ENCODE data around the gene TLCD1. TPM values are rescaled to one million over a fixed set of nuclear protein-coding genes. Genes with fewer than 3 reads are reported as not detected.
A peak's percentile ranks its signal among the peaks of the same experiment; 100 is the strongest.

The TLCD1 gene
- polyA plus RNA-seq, 2 of the 4 experiments (the other 2 are of a cell fraction): 36.7 to 83.3 TPM

DNA sequence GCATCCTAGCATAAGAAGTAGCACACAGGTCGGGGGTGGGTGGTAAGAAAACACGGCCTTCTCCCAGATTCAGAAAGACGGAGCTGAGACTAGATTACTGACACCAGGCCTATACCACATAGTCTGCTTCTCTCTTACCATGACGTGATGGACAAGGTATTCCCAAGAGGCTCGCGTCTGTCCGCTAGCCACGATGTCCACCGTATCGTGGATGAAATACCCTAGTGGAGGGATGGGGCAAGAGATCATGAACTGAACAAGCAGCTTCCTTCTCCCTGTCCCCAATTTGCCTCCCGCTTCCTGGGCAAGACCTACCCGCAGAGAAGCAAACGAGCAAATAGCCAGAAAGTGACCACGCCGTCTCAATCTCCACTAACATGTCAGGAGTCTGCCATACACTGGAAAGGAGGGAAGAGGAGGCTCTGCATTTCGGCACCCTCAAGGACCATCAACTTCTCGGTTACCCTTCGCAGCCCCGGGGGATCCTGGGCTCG, 820 bp downstream of the TLCD1 start:
- ChIA-PET CTCF (interaction anchor here (1.0 to 17.5 kb wide), 11 partner anchors 10 to 390 kb away, joined by 3 to 977 read pairs (median 31); partner anchors contain the start of genes DHRS13, FLOT2, PHF12 and PROCA1), POLR2A (interaction anchor here (0.6 to 5.3 kb wide), 9 partner anchors 10 to 567 kb away, joined by 3 to 369 read pairs (median 5); partner anchors contain the start of genes BLTP2, PHF12, PROCA1 and TRAF4)
- Histone ChIP-seq H3K4me3 (peak overlapping the region; percentile 63), H3K27ac (peak overlapping the region; percentile 94 to 98), H3K4me2 (peak overlapping the region; percentile 92), H3K4me1 (peaks cover 47% of the 10 kb centered on the region), H3K9me3 (no peaks in the 10 kb centered on the region)
- 4% methylated on average over 18 of the region's 20 CpGs for WGBS (ENCODE audit: missing lambda C conversion rate)
- ATAC-seq (peak; percentile 16 to 18), DNase-seq (ENCODE audit: low read depth in 1 of 2, low spot score in 1 of 2) (peak; percentile 74 to 88), FAIRE-seq (no peak)
- TF ChIP-seq, protein P1, sequence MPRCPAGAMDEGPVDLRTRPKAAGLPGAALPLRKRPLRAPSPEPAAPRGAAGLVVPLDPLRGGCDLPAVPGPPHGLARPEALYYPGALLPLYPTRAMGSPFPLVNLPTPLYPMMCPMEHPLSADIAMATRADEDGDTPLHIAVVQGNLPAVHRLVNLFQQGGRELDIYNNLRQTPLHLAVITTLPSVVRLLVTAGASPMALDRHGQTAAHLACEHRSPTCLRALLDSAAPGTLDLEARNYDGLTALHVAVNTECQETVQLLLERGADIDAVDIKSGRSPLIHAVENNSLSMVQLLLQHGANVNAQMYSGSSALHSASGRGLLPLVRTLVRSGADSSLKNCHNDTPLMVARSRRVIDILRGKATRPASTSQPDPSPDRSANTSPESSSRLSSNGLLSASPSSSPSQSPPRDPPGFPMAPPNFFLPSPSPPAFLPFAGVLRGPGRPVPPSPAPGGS (IDR thresholded peaks at IDR 0.05): peak; percentile 50; the same call in 2 of the 3 replicates
- TF ChIP-seq ZC3H11A (IDR thresholded peaks at IDR 0.05) (no peak), PHF8 (IDR thresholded peaks at IDR 0.05; ENCODE audit: borderline replicate concordance, low read depth) (no peak), RARB (CRISPR knock-in tag; IDR thresholded peaks at IDR 0.05) (peak; percentile 89), JUN (IDR thresholded peaks at IDR 0.05) (peak; percentile 27 to 84; a peak in 4 of 5 replicates), HOXA7 (CRISPR knock-in tag; IDR thresholded peaks at IDR 0.05) (peak; percentile 55; the same call in 1 of the 2 replicates), ZFP36 (IDR thresholded peaks at IDR 0.05; ENCODE audit: borderline replicate concordance, partially characterized antibody) (no peak), FOSB (CRISPR knock-in tag; IDR thresholded peaks at IDR 0.05) (peak; percentile 84; the same call in 1 of the 2 replicates), POLR2A (IDR thresholded peaks at IDR 0.05; ENCODE audit: low read length) (peak; percentile 56), TFCP2L1 (CRISPR knock-in tag; IDR thresholded peaks at IDR 0.05) (peak; percentile 85), CHD4 (IDR thresholded peaks at IDR 0.05; ENCODE audit: borderline replicate concordance) (no peak), POLR2AphosphoS2 (conservative IDR thresholded peaks at IDR 0.05; ENCODE audit: low read length) (peak; percentile 86), FOSL2 (IDR thresholded peaks at IDR 0.05) (no peak), FOSL2 (CRISPR knock-in tag; IDR thresholded peaks at IDR 0.05) (peak; percentile 37; the same call in 1 of the 2 replicates)
- TF ChIP-seq, protein P2, sequence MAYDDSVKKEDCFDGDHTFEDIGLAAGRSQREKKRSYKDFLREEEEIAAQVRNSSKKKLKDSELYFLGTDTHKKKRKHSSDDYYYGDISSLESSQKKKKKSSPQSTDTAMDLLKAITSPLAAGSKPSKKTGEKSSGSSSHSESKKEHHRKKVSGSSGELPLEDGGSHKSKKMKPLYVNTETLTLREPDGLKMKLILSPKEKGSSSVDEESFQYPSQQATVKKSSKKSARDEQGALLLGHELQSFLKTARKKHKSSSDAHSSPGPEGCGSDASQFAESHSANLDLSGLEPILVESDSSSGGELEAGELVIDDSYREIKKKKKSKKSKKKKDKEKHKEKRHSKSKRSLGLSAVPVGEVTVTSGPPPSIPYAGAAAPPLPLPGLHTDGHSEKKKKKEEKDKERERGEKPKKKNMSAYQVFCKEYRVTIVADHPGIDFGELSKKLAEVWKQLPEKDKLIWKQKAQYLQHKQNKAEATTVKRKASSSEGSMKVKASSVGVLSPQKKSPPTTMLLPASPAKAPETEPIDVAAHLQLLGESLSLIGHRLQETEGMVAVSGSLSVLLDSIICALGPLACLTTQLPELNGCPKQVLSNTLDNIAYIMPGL (CRISPR knock-in tag; IDR thresholded peaks at IDR 0.05; ENCODE audit: borderline replicate concordance): no peak
- TF ChIP-seq, protein P3, sequence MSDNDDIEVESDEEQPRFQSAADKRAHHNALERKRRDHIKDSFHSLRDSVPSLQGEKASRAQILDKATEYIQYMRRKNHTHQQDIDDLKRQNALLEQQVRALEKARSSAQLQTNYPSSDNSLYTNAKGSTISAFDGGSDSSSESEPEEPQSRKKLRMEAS (IDR thresholded peaks at IDR 0.05): no peak
- TF ChIP-seq, protein P4, sequence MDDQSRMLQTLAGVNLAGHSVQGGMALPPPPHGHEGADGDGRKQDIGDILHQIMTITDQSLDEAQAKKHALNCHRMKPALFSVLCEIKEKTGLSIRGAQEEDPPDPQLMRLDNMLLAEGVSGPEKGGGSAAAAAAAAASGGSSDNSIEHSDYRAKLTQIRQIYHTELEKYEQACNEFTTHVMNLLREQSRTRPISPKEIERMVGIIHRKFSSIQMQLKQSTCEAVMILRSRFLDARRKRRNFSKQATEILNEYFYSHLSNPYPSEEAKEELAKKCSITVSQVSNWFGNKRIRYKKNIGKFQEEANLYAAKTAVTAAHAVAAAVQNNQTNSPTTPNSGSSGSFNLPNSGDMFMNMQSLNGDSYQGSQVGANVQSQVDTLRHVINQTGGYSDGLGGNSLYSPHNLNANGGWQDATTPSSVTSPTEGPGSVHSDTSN (IDR thresholded peaks at IDR 0.05): peak; percentile 65

DNA sequence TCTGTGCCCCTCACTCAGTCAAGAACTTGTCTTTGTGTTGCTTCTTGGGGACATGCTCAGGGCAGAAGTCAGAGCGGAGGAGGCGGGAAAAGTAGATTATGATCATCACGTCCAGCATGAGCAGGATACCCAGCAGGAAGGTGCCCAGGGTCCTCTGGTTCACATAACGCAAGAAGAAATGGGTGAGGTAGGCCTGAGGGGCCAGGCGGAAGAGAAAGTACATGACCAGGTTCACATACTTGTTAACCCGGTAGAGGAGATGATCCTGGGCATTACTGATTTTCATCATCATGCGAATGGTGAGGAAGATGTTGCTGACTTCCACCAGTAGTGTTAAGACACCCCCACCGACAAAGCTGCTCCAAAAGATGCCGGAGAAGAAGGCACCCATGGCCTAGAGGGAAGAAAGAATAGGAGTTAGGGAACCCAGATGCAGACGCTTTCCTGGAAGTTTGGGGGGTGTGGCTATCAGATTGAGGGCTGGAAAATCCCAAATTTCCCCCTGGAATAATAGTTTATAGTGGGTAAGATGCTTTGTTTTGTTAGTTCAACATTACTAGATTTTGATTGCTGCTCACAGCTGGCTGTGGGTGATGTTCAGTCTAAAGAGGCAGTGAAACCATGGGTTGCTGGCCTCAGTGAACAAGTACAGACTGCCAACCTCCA, 1.4 kb downstream of the TLCD1 start:
- ATAC-seq: no peak
- Histone ChIP-seq H3K4me1 (peaks cover 47% of the 10 kb centered on the region), H3K27ac (peak overlapping the region; percentile 94 to 98), H3K4me3 (peak overlapping the region; percentile 63), H3K4me2 (peak overlapping the region; percentile 92), H3K9me3 (no peaks in the 10 kb centered on the region)
- POLR2A ChIA-PET: interaction anchor here (0.6 to 5.3 kb wide), 8 partner anchors 9 to 568 kb away, joined by 3 to 369 read pairs (median 4); partner anchors contain the start of genes BLTP2, PHF12, PROCA1 and TRAF4
- WGBS (ENCODE audit: missing lambda C conversion rate): 67% methylated on average over 10 of the region's 10 CpGs
- FAIRE-seq: no peak
- peak in 1 of 2 experiments; percentile 47 for DNase-seq (ENCODE audit: low read depth in 1 of 2, low spot score in 1 of 2)
- CTCF ChIA-PET: interaction anchor here (1.0 to 17.5 kb wide), 9 partner anchors 9 to 391 kb away, joined by 3 to 977 read pairs (median 67); partner anchors contain the start of genes DHRS13, FLOT2, PHF12 and PROCA1
- TF ChIP-seq GATA3 (IDR thresholded peaks at IDR 0.05; ENCODE audit: borderline replicate concordance) (0 out of 2 replicates have a peak, but pooled peaks have one; percentile 1), CHD4 (IDR thresholded peaks at IDR 0.05; ENCODE audit: borderline replicate concordance) (no peak), RFX5 (IDR thresholded peaks at IDR 0.05) (no peak), FOSB (CRISPR knock-in tag; IDR thresholded peaks at IDR 0.05) (peak; percentile 37), MAZ (IDR thresholded peaks at IDR 0.05; ENCODE audit: borderline replicate concordance, low read depth, low read length) (no peak), TP53 (CRISPR knock-in tag; IDR thresholded peaks at IDR 0.05) (0 out of 2 replicates have a peak, but pooled peaks have one; percentile 80), ZFP36 (IDR thresholded peaks at IDR 0.05; ENCODE audit: borderline replicate concordance, partially characterized antibody) (no peak), FOSL2 (IDR thresholded peaks at IDR 0.05) (no peak), FOSL2 (CRISPR knock-in tag; IDR thresholded peaks at IDR 0.05) (no peak), HOXA7 (CRISPR knock-in tag; IDR thresholded peaks at IDR 0.05) (peak; percentile 33), EHF (CRISPR knock-in tag; IDR thresholded peaks at IDR 0.05) (0 out of 2 replicates have a peak, but pooled peaks have one; percentile 10), CHD2 (IDR thresholded peaks at IDR 0.05; ENCODE audit: low read length, partially characterized antibody) (peak; percentile 40), BHLHE40 (IDR thresholded peaks at IDR 0.05; ENCODE audit: low read depth, low read length) (no peak), CBX8 (IDR thresholded peaks at IDR 0.05) (no peak)
- TF ChIP-seq, protein P5, sequence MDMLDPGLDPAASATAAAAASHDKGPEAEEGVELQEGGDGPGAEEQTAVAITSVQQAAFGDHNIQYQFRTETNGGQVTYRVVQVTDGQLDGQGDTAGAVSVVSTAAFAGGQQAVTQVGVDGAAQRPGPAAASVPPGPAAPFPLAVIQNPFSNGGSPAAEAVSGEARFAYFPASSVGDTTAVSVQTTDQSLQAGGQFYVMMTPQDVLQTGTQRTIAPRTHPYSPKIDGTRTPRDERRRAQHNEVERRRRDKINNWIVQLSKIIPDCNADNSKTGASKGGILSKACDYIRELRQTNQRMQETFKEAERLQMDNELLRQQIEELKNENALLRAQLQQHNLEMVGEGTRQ (IDR thresholded peaks at IDR 0.05): no peak
- TF ChIP-seq, protein P4 (IDR thresholded peaks at IDR 0.05): no peak; the same call in none of the 2 replicates
- TF ChIP-seq, protein P1 (IDR thresholded peaks at IDR 0.05): no peak; the same call in 1 of the 3 replicates
